Jurkat, Clone E6-1 (cell line): Measurements from ENCODE around the gene LRTM1.

ENCODE experiments used
- DNase-seq: peaks from one replicate; pipeline ENCODE4 v3.0.0-alpha.2; 2011; ENCODE audit warnings: low read depth, low spot score
- H3K4me3 ChIP-seq: 2 replicates; pipeline ENCODE4 v1.5.1; 2011; ENCODE audit warnings: mild to moderate bottlenecking, low read length, control low read depth, moderate library complexity

The LRTM1 gene

GRCh38 chr3:54901906-54902685, 25.8 kb downstream of the LRTM1 start:
- no peak for DNase-seq

GRCh38 chr3:54900838-54901591, 26.8 kb downstream of the LRTM1 start:
- DNase-seq = no peak
- H3K4me3 ChIP-seq = no peak overlapping the region

More at GRCh38 chr3:54901906-54902685, 25.8 kb downstream of the LRTM1 start:
- H3K4me3 ChIP-seq = no peak overlapping the region

GRCh38 chr3:54899273-54899672, 28.6 kb downstream of the LRTM1 start:
- H3K4me3 ChIP-seq = no peak overlapping the region
- DNase-seq = no peak

GRCh38 chr3:54897028-54897711, 30.7 kb downstream of the LRTM1 start:
- H3K4me3 ChIP-seq = no peak overlapping the region
- no peak for DNase-seq

- no peak overlapping the region for H3K4me3 ChIP-seq
- no peak for DNase-seq
Observed at GRCh38 chr3:54895613-54896012, 32.2 kb downstream of the LRTM1 start.

GRCh38 chr3:54892168-54892567, 35.7 kb downstream of the LRTM1 start:
- DNase-seq = no peak
- no peak overlapping the region for H3K4me3 ChIP-seq

- no peak overlapping the region for H3K4me3 ChIP-seq
Observed at GRCh38 chr3:54891540-54891897, 36.3 kb downstream of the LRTM1 start.

GRCh38 chr3:54889731-54890130, 38.1 kb downstream of the LRTM1 start:
- DNase-seq = no peak

More at GRCh38 chr3:54891540-54891897, 36.3 kb downstream of the LRTM1 start:
- no peak for DNase-seq

GRCh38 chr3:54888873-54889272, 39.0 kb downstream of the LRTM1 start:
- DNase-seq = no peak
- H3K4me3 ChIP-seq = no peak overlapping the region

More at GRCh38 chr3:54889731-54890130, 38.1 kb downstream of the LRTM1 start:
- H3K4me3 ChIP-seq = no peak overlapping the region

- no peak overlapping the region for H3K4me3 ChIP-seq
- no peak for DNase-seq
Observed at GRCh38 chr3:54888162-54888561, 39.7 kb downstream of the LRTM1 start.

- no peak for DNase-seq
Observed at GRCh38 chr3:54882129-54882833, 45.6 kb downstream of the LRTM1 start.

GRCh38 chr3:54878145-54878544, 49.7 kb downstream of the LRTM1 start:
- H3K4me3 ChIP-seq = no peak overlapping the region
- no peak for DNase-seq

More at GRCh38 chr3:54882129-54882833, 45.6 kb downstream of the LRTM1 start:
- no peak overlapping the region for H3K4me3 ChIP-seq

GRCh38 chr3:54877730-54878129, 50.1 kb downstream of the LRTM1 start:
- no peak overlapping the region for H3K4me3 ChIP-seq
- no peak for DNase-seq

GRCh38 chr3:54876694-54877093, 51.2 kb downstream of the LRTM1 start:
- no peak for DNase-seq
- no peak overlapping the region for H3K4me3 ChIP-seq

- H3K4me3 ChIP-seq = no peak overlapping the region
- no peak for DNase-seq
Observed at GRCh38 chr3:54875596-54876268, 52.1 kb downstream of the LRTM1 start.

GRCh38 chr3:54874816-54875556, 52.9 kb downstream of the LRTM1 start:
- H3K4me3 ChIP-seq = no peak overlapping the region
- no peak for DNase-seq

- DNase-seq = no peak
- no peak overlapping the region for H3K4me3 ChIP-seq
Observed at GRCh38 chr3:54873059-54874010, 54.5 kb downstream of the LRTM1 start.
